Liver (tissue), 3 donors: Measurements from ENCODE around the gene RIC1.

ENCODE experiments used
- ATF3 ChIP-seq: IDR thresholded peaks from 2 replicates; pipeline ENCODE4 v1.6.1; 2016; ENCODE audit warnings: antibody characterized with exemption
- JUND ChIP-seq, 2 donors: IDR thresholded peaks; 2 replicates each; pipeline ENCODE4 v1.6.1; 2016; ENCODE audit warnings: antibody characterized with exemption in 2 of 2
- NR2F2 ChIP-seq: IDR thresholded peaks from 2 replicates; pipeline ENCODE4 v1.6.1; 2016; ENCODE audit warnings: antibody characterized with exemption
- RAD21 ChIP-seq, 2 donors: IDR thresholded peaks; 2 replicates each; pipeline ENCODE4 v1.6.1; 2016; ENCODE audit warnings: antibody characterized with exemption in 2 of 2, mild to moderate bottlenecking in 2 of 2
- RXRA ChIP-seq, 2 donors: IDR thresholded peaks; 2 replicates each; pipeline ENCODE4 v1.6.1; 2017 to 2018; ENCODE audit warnings: antibody characterized with exemption in 2 of 2, mild to moderate bottlenecking in 1 of 2
- SP1 ChIP-seq: IDR thresholded peaks from 2 replicates; pipeline ENCODE4 v1.6.1; 2018; ENCODE audit warnings: antibody characterized with exemption, mild to moderate bottlenecking
- TAF1 ChIP-seq: conservative IDR thresholded peaks from 2 replicates; pipeline ENCODE4 v1.6.1; 2016; ENCODE audit warnings: antibody characterized with exemption, mild to moderate bottlenecking
- YY1 ChIP-seq: IDR thresholded peaks from 2 replicates; pipeline ENCODE4 v1.6.1; 2016; ENCODE audit warnings: antibody characterized with exemption, mild to moderate bottlenecking
- TF ChIP-seq, protein P1 (sequence below): fragments of 150-350 bp; IDR thresholded peaks from 2 replicates; pipeline ENCODE4 v1.5.1; 2017; ENCODE audit warnings: improper control_type of control experiment, low read depth, low read length; ENCODE audit not compliant: missing input control
- TF ChIP-seq, protein P2 (sequence below): IDR thresholded peaks from 2 replicates; pipeline ENCODE4 v1.6.1; 2016; ENCODE audit warnings: antibody characterized with exemption, mild to moderate bottlenecking
- TF ChIP-seq, protein P3 (sequence below): IDR thresholded peaks from 2 replicates; pipeline ENCODE4 v1.6.1; 2016; ENCODE audit warnings: antibody characterized with exemption
- donor health status: healthy.
- donor health status: healthy.

- TF ChIP-seq SP1 (no peak), ATF3 (no peak), RAD21 (IDR thresholded peaks at IDR 0.05) (no peak), TAF1 (no peak), YY1 (no peak), RXRA (IDR thresholded peaks at IDR 0.05) (no peak), NR2F2 (no peak), JUND (IDR thresholded peaks at IDR 0.05) (no peak)
- TF ChIP-seq, protein P1, sequence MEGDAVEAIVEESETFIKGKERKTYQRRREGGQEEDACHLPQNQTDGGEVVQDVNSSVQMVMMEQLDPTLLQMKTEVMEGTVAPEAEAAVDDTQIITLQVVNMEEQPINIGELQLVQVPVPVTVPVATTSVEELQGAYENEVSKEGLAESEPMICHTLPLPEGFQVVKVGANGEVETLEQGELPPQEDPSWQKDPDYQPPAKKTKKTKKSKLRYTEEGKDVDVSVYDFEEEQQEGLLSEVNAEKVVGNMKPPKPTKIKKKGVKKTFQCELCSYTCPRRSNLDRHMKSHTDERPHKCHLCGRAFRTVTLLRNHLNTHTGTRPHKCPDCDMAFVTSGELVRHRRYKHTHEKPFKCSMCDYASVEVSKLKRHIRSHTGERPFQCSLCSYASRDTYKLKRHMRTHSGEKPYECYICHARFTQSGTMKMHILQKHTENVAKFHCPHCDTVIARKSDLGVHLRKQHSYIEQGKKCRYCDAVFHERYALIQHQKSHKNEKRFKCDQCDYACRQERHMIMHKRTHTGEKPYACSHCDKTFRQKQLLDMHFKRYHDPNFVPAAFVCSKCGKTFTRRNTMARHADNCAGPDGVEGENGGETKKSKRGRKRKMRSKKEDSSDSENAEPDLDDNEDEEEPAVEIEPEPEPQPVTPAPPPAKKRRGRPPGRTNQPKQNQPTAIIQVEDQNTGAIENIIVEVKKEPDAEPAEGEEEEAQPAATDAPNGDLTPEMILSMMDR, result no peak
- TF ChIP-seq, protein P2, sequence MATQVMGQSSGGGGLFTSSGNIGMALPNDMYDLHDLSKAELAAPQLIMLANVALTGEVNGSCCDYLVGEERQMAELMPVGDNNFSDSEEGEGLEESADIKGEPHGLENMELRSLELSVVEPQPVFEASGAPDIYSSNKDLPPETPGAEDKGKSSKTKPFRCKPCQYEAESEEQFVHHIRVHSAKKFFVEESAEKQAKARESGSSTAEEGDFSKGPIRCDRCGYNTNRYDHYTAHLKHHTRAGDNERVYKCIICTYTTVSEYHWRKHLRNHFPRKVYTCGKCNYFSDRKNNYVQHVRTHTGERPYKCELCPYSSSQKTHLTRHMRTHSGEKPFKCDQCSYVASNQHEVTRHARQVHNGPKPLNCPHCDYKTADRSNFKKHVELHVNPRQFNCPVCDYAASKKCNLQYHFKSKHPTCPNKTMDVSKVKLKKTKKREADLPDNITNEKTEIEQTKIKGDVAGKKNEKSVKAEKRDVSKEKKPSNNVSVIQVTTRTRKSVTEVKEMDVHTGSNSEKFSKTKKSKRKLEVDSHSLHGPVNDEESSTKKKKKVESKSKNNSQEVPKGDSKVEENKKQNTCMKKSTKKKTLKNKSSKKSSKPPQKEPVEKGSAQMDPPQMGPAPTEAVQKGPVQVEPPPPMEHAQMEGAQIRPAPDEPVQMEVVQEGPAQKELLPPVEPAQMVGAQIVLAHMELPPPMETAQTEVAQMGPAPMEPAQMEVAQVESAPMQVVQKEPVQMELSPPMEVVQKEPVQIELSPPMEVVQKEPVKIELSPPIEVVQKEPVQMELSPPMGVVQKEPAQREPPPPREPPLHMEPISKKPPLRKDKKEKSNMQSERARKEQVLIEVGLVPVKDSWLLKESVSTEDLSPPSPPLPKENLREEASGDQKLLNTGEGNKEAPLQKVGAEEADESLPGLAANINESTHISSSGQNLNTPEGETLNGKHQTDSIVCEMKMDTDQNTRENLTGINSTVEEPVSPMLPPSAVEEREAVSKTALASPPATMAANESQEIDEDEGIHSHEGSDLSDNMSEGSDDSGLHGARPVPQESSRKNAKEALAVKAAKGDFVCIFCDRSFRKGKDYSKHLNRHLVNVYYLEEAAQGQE, result no peak
- TF ChIP-seq, protein P3, sequence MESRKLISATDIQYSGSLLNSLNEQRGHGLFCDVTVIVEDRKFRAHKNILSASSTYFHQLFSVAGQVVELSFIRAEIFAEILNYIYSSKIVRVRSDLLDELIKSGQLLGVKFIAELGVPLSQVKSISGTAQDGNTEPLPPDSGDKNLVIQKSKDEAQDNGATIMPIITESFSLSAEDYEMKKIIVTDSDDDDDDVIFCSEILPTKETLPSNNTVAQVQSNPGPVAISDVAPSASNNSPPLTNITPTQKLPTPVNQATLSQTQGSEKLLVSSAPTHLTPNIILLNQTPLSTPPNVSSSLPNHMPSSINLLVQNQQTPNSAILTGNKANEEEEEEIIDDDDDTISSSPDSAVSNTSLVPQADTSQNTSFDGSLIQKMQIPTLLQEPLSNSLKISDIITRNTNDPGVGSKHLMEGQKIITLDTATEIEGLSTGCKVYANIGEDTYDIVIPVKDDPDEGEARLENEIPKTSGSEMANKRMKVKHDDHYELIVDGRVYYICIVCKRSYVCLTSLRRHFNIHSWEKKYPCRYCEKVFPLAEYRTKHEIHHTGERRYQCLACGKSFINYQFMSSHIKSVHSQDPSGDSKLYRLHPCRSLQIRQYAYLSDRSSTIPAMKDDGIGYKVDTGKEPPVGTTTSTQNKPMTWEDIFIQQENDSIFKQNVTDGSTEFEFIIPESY, result no peak
These were observed 17.2 kb downstream of the RIC1 start for GRCh38 chr9:5646116-5646515.
